BE2C (cell line): Measurements from ENCODE around the gene OR56B1.

Experiments
- DNase-seq: peaks from one replicate; pipeline ENCODE4 v3.0.0-alpha.2; 2020
- H3K27me3 ChIP-seq: fragments of 250-450 bp; sonication (Bioruptor Pico); 2 replicates; pipeline ENCODE4 v1.5.1; 2020; ENCODE audit warnings: mild to moderate bottlenecking
- H3K36me3 ChIP-seq: fragments of 250-450 bp; sonication (Bioruptor Pico); 2 replicates; pipeline ENCODE4 v1.5.1; 2020; ENCODE audit warnings: mild to moderate bottlenecking
- H3K4me1 ChIP-seq: fragments of 250-450 bp; sonication (Bioruptor Pico); 2 replicates; pipeline ENCODE4 v1.5.1; 2020
- H3K4me3 ChIP-seq: 2 replicates; pipeline ENCODE4 v1.5.1; 2011; ENCODE audit warnings: low read depth, low read length
- H3K9me3 ChIP-seq: fragments of 250-450 bp; sonication (Bioruptor Pico); 2 replicates; pipeline ENCODE4 v1.5.1; 2020
- CTCF ChIP-seq: IDR thresholded peaks from 2 replicates; pipeline ENCODE4 v1.5.1; 2012; ENCODE audit warnings: mild to moderate bottlenecking, low read depth, low read length

OR56B1 gene

GRCh38 chr11:5738431-5738830 is 2.2 kb downstream of the OR56B1 start:
- Histone ChIP-seq H3K4me3 (no peak overlapping the region), H3K9me3 (no peaks in the 10 kb centered on the region), H3K27me3 (no peaks in the 10 kb centered on the region), H3K4me1 (no peaks in the 10 kb centered on the region), H3K36me3 (no peaks in the 10 kb centered on the region)
- no peak for DNase-seq
- TF ChIP-seq CTCF = no peak

- H3K4me3 ChIP-seq = no peak overlapping the region
- no peaks in the 10 kb centered on the region for H3K36me3 ChIP-seq
- H3K27me3 ChIP-seq = no peaks in the 10 kb centered on the region
- H3K4me1 ChIP-seq = no peaks in the 10 kb centered on the region
- no peak for TF ChIP-seq CTCF
- no peaks in the 10 kb centered on the region for H3K9me3 ChIP-seq
- no peak for DNase-seq
These were observed 10.4 kb downstream of the OR56B1 start for GRCh38 chr11:5746614-5747013.

- Histone ChIP-seq H3K4me1 (no peaks in the 10 kb centered on the region), H3K27me3 (no peaks in the 10 kb centered on the region), H3K36me3 (no peaks in the 10 kb centered on the region), H3K9me3 (no peaks in the 10 kb centered on the region), H3K4me3 (no peak overlapping the region)
- TF ChIP-seq CTCF = no peak
- no peak for DNase-seq
These were observed 13.6 kb downstream of the OR56B1 start for GRCh38 chr11:5749836-5750235.

GRCh38 chr11:5753943-5754342 is 17.7 kb downstream of the OR56B1 start, which contains the start of gene OR52N4:
TSS of gene OR52N4 (plus strand) at chr11:5754243. CDS start at chr11:5754741, 498 bp downstream.
- DNase-seq = no peak
- Histone ChIP-seq H3K9me3 (no peaks in the 10 kb centered on the region), H3K27me3 (no peaks in the 10 kb centered on the region), H3K36me3 (no peaks in the 10 kb centered on the region), H3K4me3 (no peak within 1 kb of the TSS), H3K4me1 (no peaks in the 10 kb centered on the region)
- no peak for TF ChIP-seq CTCF

GRCh38 chr11:5767056-5767455 is 30.8 kb downstream of the OR56B1 start:
- no peaks in the 10 kb centered on the region for H3K9me3 ChIP-seq
- no peak for TF ChIP-seq CTCF
- H3K36me3 ChIP-seq = no peaks in the 10 kb centered on the region
- no peaks in the 10 kb centered on the region for H3K27me3 ChIP-seq
- DNase-seq = no peak
- H3K4me1 ChIP-seq = no peaks in the 10 kb centered on the region
- H3K4me3 ChIP-seq = no peak overlapping the region

GRCh38 chr11:5783255-5783654 is 47.0 kb downstream of the OR56B1 start, which contains the start of gene OR52N5:
TSS of gene OR52N5 (minus strand) at chr11:5783355. CDS start at chr11:5778634, 4,721 bp downstream.
- H3K4me3 ChIP-seq = no peak within 1 kb of the TSS
- no peaks in the 10 kb centered on the region for H3K9me3 ChIP-seq
- no peaks in the 10 kb centered on the region for H3K36me3 ChIP-seq
- no peaks in the 10 kb centered on the region for H3K4me1 ChIP-seq
- no peaks in the 10 kb centered on the region for H3K27me3 ChIP-seq
- DNase-seq = no peak
- TF ChIP-seq CTCF = no peak
